IMR-90 (cell line): Measurements from ENCODE around the gene TRIP4. TPM values are rescaled to one million over a fixed set of nuclear protein-coding genes. Genes with fewer than 3 reads are reported as not detected.

Source experiments
- ATAC-seq: fragments of 200-7000 bp; cut with Tn5 transposase; 2 replicates; pipeline ENCODE4 v1.9.1; 2020; ENCODE audit warnings: low read depth, mild to moderate bottlenecking, moderate library complexity
- BruUV-seq: library from RNA; stranded (reverse); fragments of 400-500 nt; replicated peaks from 2 replicates; lab custom pipeline; 2021; lab: Mats Ljungman, UMichigan
- CTCF ChIA-PET: fragments of 300-600 bp; formaldehyde crosslinking; extraction: SDS; loops from one replicate; lab custom pipeline; 2021; ENCODE audit warnings: antibody characterized with exemption; lab: Yijun Ruan, JAX
- POLR2A ChIA-PET: fragments of 300-600 bp; sonication (Branson Sonifier 250); formaldehyde crosslinking; loops from one replicate; lab custom pipeline; 2022; ENCODE audit warnings: antibody characterized with exemption; ENCODE audit not compliant: unreplicated experiment; lab: Charles Lee
- DNase-seq: peaks from one replicate; pipeline ENCODE4 v3.0.0; 2013
- H2AFZ ChIP-seq: replicated peaks from 2 replicates; pipeline ENCODE3; 2013; ENCODE audit warnings: low read length, mild to moderate bottlenecking; ENCODE audit not compliant: poor library complexity
- H2AK5ac ChIP-seq: 2 replicates; pipeline ENCODE4 v1.6.1; 2013; ENCODE audit warnings: low read depth, low read length, inconsistent platforms
- H2AK9ac ChIP-seq: replicated peaks from 2 replicates; pipeline ENCODE3; 2013; ENCODE audit warnings: mild to moderate bottlenecking, low read depth, low read length, moderate library complexity; ENCODE audit not compliant: poor library complexity
- H2BK120ac ChIP-seq: 2 replicates; pipeline ENCODE4 v1.6.1; 2013; ENCODE audit warnings: low read depth, low read length, inconsistent platforms
- H2BK15ac ChIP-seq: 3 replicates; pipeline ENCODE4 v1.6.1; 2013; ENCODE audit warnings: low read depth, low read length, inconsistent platforms
- H2BK20ac ChIP-seq: 2 replicates; pipeline ENCODE4 v1.6.1; 2013; ENCODE audit warnings: low read depth, mild to moderate bottlenecking, inconsistent platforms, low read length, moderate library complexity
- H2BK5ac ChIP-seq: 2 replicates; pipeline ENCODE4 v1.6.1; 2013; ENCODE audit warnings: mild to moderate bottlenecking, low read depth, low read length, inconsistent platforms; ENCODE audit not compliant: poor library complexity, severe bottlenecking
- H3K14ac ChIP-seq: replicated peaks from 2 replicates; pipeline ENCODE4 v1.6.1; 2013; ENCODE audit warnings: low read depth, low read length, inconsistent platforms
- H3K18ac ChIP-seq: 2 replicates; pipeline ENCODE4 v1.6.1; 2013; ENCODE audit warnings: low read depth, low read length, control low read depth
- H3K23ac ChIP-seq: 2 replicates; pipeline ENCODE4 v1.6.1; 2013; ENCODE audit warnings: low read depth, low read length, inconsistent platforms
- H3K27ac ChIP-seq: 2 replicates; pipeline ENCODE4 v1.5.1; 2013; ENCODE audit warnings: mild to moderate bottlenecking, control low read depth, low read length; ENCODE audit not compliant: insufficient read depth
- H3K27me3 ChIP-seq: 2 replicates; pipeline ENCODE4 v1.6.1; 2013; ENCODE audit warnings: low read length; ENCODE audit not compliant: control insufficient read depth, insufficient read depth
- H3K36me3 ChIP-seq: 2 replicates; pipeline ENCODE4 v1.6.1; 2013; ENCODE audit warnings: low read length, mixed read lengths; ENCODE audit not compliant: control insufficient read depth, insufficient read depth
- H3K4ac ChIP-seq: 2 replicates; pipeline ENCODE4 v1.6.1; 2013; ENCODE audit warnings: low read depth, low read length, inconsistent platforms
- H3K4me1 ChIP-seq: 2 replicates; pipeline ENCODE4 v1.6.1; 2013; ENCODE audit warnings: low read length, mixed read lengths; ENCODE audit not compliant: control insufficient read depth, insufficient read depth
- H3K4me2 ChIP-seq: 2 replicates; pipeline ENCODE4 v1.6.1; 2013; ENCODE audit warnings: low read depth, mild to moderate bottlenecking, control low read depth, low read length, moderate library complexity
- H3K4me3 ChIP-seq: 2 replicates; pipeline ENCODE4 v1.5.1; 2013; ENCODE audit warnings: low read depth, mild to moderate bottlenecking, control low read depth, low read length, moderate library complexity; ENCODE audit not compliant: insufficient read depth
- H3K56ac ChIP-seq: 2 replicates; pipeline ENCODE4 v1.6.1; 2013; ENCODE audit warnings: low read length, inconsistent platforms; ENCODE audit not compliant: insufficient read depth; ENCODE audit errors: extremely low read depth
- H3K79me1 ChIP-seq, 2 experiments: 2 replicates each; pipeline ENCODE4 v1.6.1; 2013; ENCODE audit warnings: low read length in 2 of 2, inconsistent platforms in 1 of 2, low read depth in 1 of 2
- H3K9ac ChIP-seq: 2 replicates; pipeline ENCODE4 v1.6.1; 2013; ENCODE audit warnings: low read depth, low read length, control low read depth
- H3K9me1 ChIP-seq: 2 replicates; pipeline ENCODE4 v1.6.1; 2013; ENCODE audit warnings: low read length, inconsistent platforms; ENCODE audit not compliant: insufficient read depth
- H3K9me3 ChIP-seq: 2 replicates; pipeline ENCODE4 v1.6.1; 2013; ENCODE audit warnings: low read length; ENCODE audit not compliant: control insufficient read depth, insufficient read depth
- H4K20me1 ChIP-seq: 2 replicates; pipeline ENCODE4 v1.6.1; 2013; ENCODE audit warnings: low read length, inconsistent platforms; ENCODE audit not compliant: insufficient read depth
- H4K5ac ChIP-seq: 2 replicates; pipeline ENCODE4 v1.6.1; 2013; ENCODE audit warnings: mild to moderate bottlenecking, low read depth, low read length, control low read depth
- H4K8ac ChIP-seq, 2 experiments: 2 replicates each; pipeline ENCODE4 v1.6.1; 2013; ENCODE audit warnings: low read depth in 2 of 2, low read length in 2 of 2, control low read depth in 1 of 2, inconsistent platforms in 1 of 2
- H4K91ac ChIP-seq: 2 replicates; pipeline ENCODE4 v1.6.1; 2013; ENCODE audit warnings: low read depth, low read length, inconsistent platforms; ENCODE audit not compliant: insufficient read depth
- BHLHE40 ChIP-seq: fragments of 150-350 bp; IDR thresholded peaks from 2 replicates; pipeline ENCODE4 v1.6.1; 2016; ENCODE audit warnings: mild to moderate bottlenecking, low read depth, low read length
- CEBPB ChIP-seq: IDR thresholded peaks from 2 replicates; pipeline ENCODE4 v1.6.1; 2012; ENCODE audit warnings: low read depth, low read length, improper control_type of control experiment
- CHD1 ChIP-seq: IDR thresholded peaks from 2 replicates; pipeline ENCODE4 v1.6.1; 2012; ENCODE audit warnings: low read depth, low read length, improper control_type of control experiment
- CTCF ChIP-seq: conservative IDR thresholded peaks from 2 replicates; pipeline ENCODE4 v1.5.1; 2012; ENCODE audit warnings: mild to moderate bottlenecking, low read depth, low read length, improper control_type of control experiment
- ELK1 ChIP-seq: fragments of 150-350 bp; IDR thresholded peaks from 2 replicates; pipeline ENCODE4 v1.6.1; 2016; ENCODE audit warnings: low read depth, mild to moderate bottlenecking, low read length, moderate library complexity, borderline replicate concordance
- FOS ChIP-seq: fragments of 150-350 bp; IDR thresholded peaks from 2 replicates; pipeline ENCODE4 v1.6.1; 2016; ENCODE audit warnings: low read depth, low read length
- MAFK ChIP-seq: IDR thresholded peaks from 2 replicates; pipeline ENCODE4 v1.6.1; 2012; ENCODE audit warnings: low read depth, low read length, improper control_type of control experiment
- MAZ ChIP-seq: IDR thresholded peaks from 2 replicates; pipeline ENCODE4 v1.6.1; 2012; ENCODE audit warnings: low read depth, mild to moderate bottlenecking, low read length, improper control_type of control experiment, moderate library complexity, borderline replicate concordance
- MXI1 ChIP-seq: IDR thresholded peaks from 2 replicates; pipeline ENCODE4 v1.6.1; 2012; ENCODE audit warnings: low read depth, mild to moderate bottlenecking, low read length, moderate library complexity, borderline replicate concordance
- NFE2L2 ChIP-seq: fragments of 150-350 bp; IDR thresholded peaks from 2 replicates; pipeline ENCODE4 v1.6.1; 2016; ENCODE audit warnings: low read depth, mild to moderate bottlenecking, low read length
- POLR2A ChIP-seq: IDR thresholded peaks from 2 replicates; pipeline ENCODE4 v1.6.1; 2012; ENCODE audit warnings: mild to moderate bottlenecking, low read depth, low read length
- RAD21 ChIP-seq: IDR thresholded peaks from 2 replicates; pipeline ENCODE4 v1.6.1; 2012; ENCODE audit warnings: low read length, improper control_type of control experiment
- RCOR1 ChIP-seq: IDR thresholded peaks from 2 replicates; pipeline ENCODE4 v1.6.1; 2012; ENCODE audit warnings: mild to moderate bottlenecking, low read length, improper control_type of control experiment; ENCODE audit not compliant: insufficient replicate concordance
- RFX5 ChIP-seq: IDR thresholded peaks from 2 replicates; pipeline ENCODE4 v1.8.0; 2012; ENCODE audit warnings: low read depth, mild to moderate bottlenecking, low read length, moderate library complexity
- SMC3 ChIP-seq: fragments of 150-350 bp; IDR thresholded peaks from 2 replicates; pipeline ENCODE4 v1.6.1; 2016; ENCODE audit warnings: low read depth, mild to moderate bottlenecking, antibody characterized with exemption, low read length, moderate library complexity
- USF2 ChIP-seq: fragments of 150-350 bp; IDR thresholded peaks from 2 replicates; pipeline ENCODE4 v1.6.1; 2017; ENCODE audit warnings: mild to moderate bottlenecking, antibody characterized with exemption, low read length, low read depth
- WGBS, 2 experiments: methylation state at CpG; one replicate each; pipeline versions ENCODE4 v1.1.5 to v1.1.7; 2013; ENCODE audit warnings: missing lambda C conversion rate in 2 of 2; ENCODE audit not compliant: insufficient read length in 1 of 2; ENCODE audit errors: extremely low coverage in 2 of 2; 5-methylcytosine and 5-hydroxymethylcytosine counted together
- dilution Hi-C: fragments of 300-500 bp; cut with HindIII; formaldehyde crosslinking; loops from one replicate; pipeline ENCODE4 v1.14.3; 2018; ENCODE audit warnings: low sequenced_read_pairs; ENCODE audit not compliant: unreplicated experiment
- in situ Hi-C: fragments of 300-500 bp; cut with MboI; formaldehyde crosslinking; loops from 3 replicates; pipeline ENCODE4 v1.14.3; 2019; ENCODE audit warnings: low sequenced_read_pairs, inconsistent platforms, mixed read lengths
- intact Hi-C: fragments of 100-400 bp; cut with micrococcal nuclease; formaldehyde crosslinking; loops from 2 replicates; pipeline ENCODE4 v1.10.0; 2022
- polyA plus RNA-seq, 3 experiments: library from polyadenylated mRNA; depleted of rRNA; stranded (reverse); fragments of >200 nt; gene quantifications; 2 replicates each; pipeline ENCODE4 v1.2.3, GENCODE V29; 2012; ENCODE audit warnings: low replicate concordance in 1 of 3
- total RNA-seq: library from RNA; depleted of rRNA; stranded (reverse); fragments of >200 nt; gene quantifications from 2 replicates; pipeline ENCODE4 v1.2.3, GENCODE V29; 2012

TRIP4 gene
- total and polyA plus RNA-seq, 2 of the 4 experiments (the other 2 are of a cell fraction) = 13.1 to 19.4 TPM

- H4K5ac ChIP-seq = no peak overlapping the region
- in situ Hi-C loops = no loop called here
- no peaks in the 10 kb centered on the region for H3K9me3 ChIP-seq
- peaks cover 51 to 89% of the 10 kb centered on the region in 2 experiments for H3K79me1 ChIP-seq
- no peak overlapping the region for H3K18ac ChIP-seq
- no TSS peak for BruUV-seq
- no peak overlapping the region for H3K4me2 ChIP-seq
- ATAC-seq (no peak), DNase-seq (no peak)
- no peak overlapping the region for H2BK15ac ChIP-seq
- H2AK5ac ChIP-seq = no peak overlapping the region
- no peak overlapping the region for H4K8ac ChIP-seq
- no peak overlapping the region for H3K27ac ChIP-seq
- CTCF ChIA-PET = interaction anchor here (1.8 kb wide), 1 partner anchor 153 kb away, joined by 5 read pairs; no protein-coding TSS in a partner anchor
- H2BK5ac ChIP-seq = no peak overlapping the region
- peaks cover 15% of the 10 kb centered on the region for H3K4me1 ChIP-seq
- no peak overlapping the region for H2AFZ ChIP-seq
- H3K4me3 ChIP-seq = no peak overlapping the region
- no peak overlapping the region for H4K91ac ChIP-seq
- no peaks in the 10 kb centered on the region for H3K27me3 ChIP-seq
- no peak overlapping the region for H3K56ac ChIP-seq
- H3K4ac ChIP-seq = no peak overlapping the region
- WGBS, 2 experiments = no CpG with 5 or more reads among the region's 3 CpGs
- H3K9ac ChIP-seq = no peak overlapping the region
- no peak overlapping the region for H3K14ac ChIP-seq
- intact Hi-C loops = no loop called here
- H4K20me1 ChIP-seq = peaks cover 48% of the 10 kb centered on the region
- no peak overlapping the region for H2BK120ac ChIP-seq
- POLR2A ChIA-PET = interaction anchor here (0.6 kb wide), 2 partner anchors 40 to 1102 kb away, joined by 8 to 18 read pairs; partner anchors contain the start of gene ZNF609
- peaks cover 27% of the 10 kb centered on the region for H3K9me1 ChIP-seq
- no peak for TF ChIP-seq SMC3
- TF ChIP-seq RAD21 = no peak
- TF ChIP-seq NFE2L2 = no peak
- TF ChIP-seq CHD1 = no peak
- TF ChIP-seq ELK1 = no peak
- TF ChIP-seq MAFK = no peak
- no peak for TF ChIP-seq POLR2A
- TF ChIP-seq MAZ = no peak
- no peak for TF ChIP-seq BHLHE40
- no peak for TF ChIP-seq RCOR1
- no peak for TF ChIP-seq MXI1
- no peak for TF ChIP-seq RFX5
- TF ChIP-seq USF2 = no peak
- TF ChIP-seq FOS = no peak
- TF ChIP-seq CEBPB = no peak
- no peak for TF ChIP-seq CTCF
- no peak overlapping the region for H2AK9ac ChIP-seq
- dilution Hi-C loops = no loop called here
- H3K23ac ChIP-seq = no peak overlapping the region
- H3K36me3 ChIP-seq = peaks cover 23% of the 10 kb centered on the region
- H2BK20ac ChIP-seq = no peak overlapping the region
Observed at GRCh38 chr15:64500695-64501395, 113.2 kb downstream of the TRIP4 start.
